GM12864 (cell line): Measurements from ENCODE around the gene HMGCL.
"Not testable (repeated sequence)": the region's sequence is repeated elsewhere in the genome, so short reads cannot be mapped to it uniquely, and the experiment has no call there.

Source experiments
- DNase-seq: peaks from one replicate; pipeline ENCODE4 v3.0.0-alpha.2; 2011; ENCODE audit warnings: low read depth
- H3K4me3 ChIP-seq: 2 replicates; pipeline ENCODE4 v1.5.1; 2011; ENCODE audit warnings: mild to moderate bottlenecking, low read depth, low read length, control low read depth
- TF ChIP-seq, protein P1 (sequence below): IDR thresholded peaks from 2 replicates; pipeline ENCODE4 v1.5.1; 2011; ENCODE audit warnings: low read depth, mild to moderate bottlenecking, moderate library complexity, low read length, control low read depth, inconsistent platforms; ENCODE audit errors: missing control alignments

The HMGCL gene

DNA sequence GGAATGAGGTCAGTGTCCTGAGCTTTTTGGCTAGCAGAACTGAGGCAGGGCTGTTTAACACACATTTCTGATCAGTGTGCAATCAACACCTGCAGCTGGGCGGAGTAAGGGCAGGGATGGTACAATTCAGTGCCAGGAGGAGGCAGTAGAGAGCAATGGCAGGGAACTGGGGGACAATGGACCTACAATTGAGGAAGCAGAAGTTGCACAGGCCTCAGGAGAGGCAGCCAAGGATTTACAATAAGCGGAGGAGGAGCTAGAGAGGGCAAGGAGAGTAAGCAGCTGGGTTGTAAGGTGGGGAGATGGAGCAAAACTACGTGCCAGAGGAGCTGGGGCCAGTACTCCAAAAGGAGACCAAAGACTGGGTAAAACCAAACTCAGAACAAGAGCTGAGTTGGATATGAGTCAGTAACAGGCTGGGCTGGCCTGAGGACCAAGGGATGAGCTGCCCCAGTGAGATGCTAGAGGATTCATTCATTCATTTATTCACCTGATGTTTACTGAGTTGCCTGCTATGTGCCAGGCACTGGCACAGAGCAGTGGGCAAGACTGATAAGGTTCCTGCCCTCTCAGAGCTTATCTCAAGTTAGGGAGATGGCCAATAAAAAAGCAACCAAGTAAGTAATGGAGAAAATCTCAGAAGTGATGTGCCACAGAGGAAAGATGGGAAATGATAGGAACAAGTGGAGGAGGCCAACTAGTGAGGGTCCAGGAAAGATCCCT, 14.2 kb downstream of the HMGCL start:
- TF ChIP-seq, protein P1, sequence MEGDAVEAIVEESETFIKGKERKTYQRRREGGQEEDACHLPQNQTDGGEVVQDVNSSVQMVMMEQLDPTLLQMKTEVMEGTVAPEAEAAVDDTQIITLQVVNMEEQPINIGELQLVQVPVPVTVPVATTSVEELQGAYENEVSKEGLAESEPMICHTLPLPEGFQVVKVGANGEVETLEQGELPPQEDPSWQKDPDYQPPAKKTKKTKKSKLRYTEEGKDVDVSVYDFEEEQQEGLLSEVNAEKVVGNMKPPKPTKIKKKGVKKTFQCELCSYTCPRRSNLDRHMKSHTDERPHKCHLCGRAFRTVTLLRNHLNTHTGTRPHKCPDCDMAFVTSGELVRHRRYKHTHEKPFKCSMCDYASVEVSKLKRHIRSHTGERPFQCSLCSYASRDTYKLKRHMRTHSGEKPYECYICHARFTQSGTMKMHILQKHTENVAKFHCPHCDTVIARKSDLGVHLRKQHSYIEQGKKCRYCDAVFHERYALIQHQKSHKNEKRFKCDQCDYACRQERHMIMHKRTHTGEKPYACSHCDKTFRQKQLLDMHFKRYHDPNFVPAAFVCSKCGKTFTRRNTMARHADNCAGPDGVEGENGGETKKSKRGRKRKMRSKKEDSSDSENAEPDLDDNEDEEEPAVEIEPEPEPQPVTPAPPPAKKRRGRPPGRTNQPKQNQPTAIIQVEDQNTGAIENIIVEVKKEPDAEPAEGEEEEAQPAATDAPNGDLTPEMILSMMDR, result peak; percentile 91
- H3K4me3 ChIP-seq, result no peak overlapping the region
- peak; percentile 62 for DNase-seq

DNA sequence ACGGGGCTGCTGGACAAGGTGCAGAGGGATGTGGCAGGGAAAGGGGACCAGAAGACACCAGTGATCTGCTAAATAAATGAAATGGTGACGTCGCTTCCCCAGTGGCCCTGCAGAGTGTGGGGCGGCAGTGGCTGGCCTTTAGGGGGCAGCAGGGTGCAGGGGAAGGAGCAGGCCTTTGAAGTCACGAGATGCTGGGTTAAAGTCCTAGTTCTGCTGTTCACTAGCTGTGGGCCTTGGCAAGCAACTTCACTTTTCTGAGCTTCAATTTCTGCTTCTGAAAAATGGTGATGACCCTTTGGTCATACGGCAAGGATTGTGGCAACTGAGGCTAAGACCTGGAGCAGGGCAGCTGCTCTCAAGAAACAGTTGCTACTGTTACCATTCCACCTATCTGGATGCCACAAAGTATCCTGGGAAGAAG, 15.5 kb downstream of the HMGCL start:
- TF ChIP-seq, protein P1, result peak; percentile 96
- H3K4me3 ChIP-seq, result no peak overlapping the region
- peak; percentile 61 for DNase-seq

DNA sequence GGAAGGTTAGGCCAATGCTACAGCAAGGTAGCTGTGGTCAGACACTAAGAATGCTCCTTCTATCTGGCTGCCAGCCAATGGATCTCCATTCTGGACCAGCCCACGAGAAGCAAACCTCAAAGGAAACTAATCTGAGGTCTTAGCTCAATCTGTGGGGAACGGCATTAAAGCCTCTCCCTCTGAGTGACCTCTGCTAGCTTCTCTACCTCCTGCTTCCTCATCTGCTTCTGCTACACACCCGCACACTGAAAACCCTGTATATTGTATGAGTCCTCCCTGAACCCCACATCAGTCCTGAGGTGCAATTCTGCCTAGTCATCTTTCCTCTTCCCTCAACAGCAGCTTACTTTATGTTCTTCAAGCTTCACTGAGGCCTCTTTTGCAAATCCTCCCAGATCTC, 17.8 kb downstream of the HMGCL start:
- DNase-seq, result no peak
- H3K4me3 ChIP-seq, result no peak overlapping the region
- TF ChIP-seq, protein P1, result no peak

DNA sequence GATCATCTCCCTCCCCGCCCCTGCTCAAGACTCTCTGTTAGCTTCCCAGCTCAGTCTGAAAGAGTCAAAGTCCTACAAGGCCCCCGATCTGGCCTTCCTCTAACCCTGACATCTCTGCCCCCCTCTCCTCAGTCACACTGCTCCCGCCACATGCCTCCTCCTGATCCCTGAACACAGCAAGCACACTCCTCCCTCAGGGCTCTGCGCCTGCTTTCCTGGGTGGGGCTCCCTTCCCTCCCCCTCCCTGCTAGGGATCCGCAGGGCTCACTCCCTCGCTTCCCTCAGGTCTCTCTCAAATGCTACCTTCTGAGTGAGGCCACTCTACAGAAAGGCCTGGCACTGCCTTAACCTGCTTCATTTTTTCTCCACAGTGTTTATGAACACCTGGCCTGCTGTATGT, 18.9 kb downstream of the HMGCL start:
- TF ChIP-seq, protein P1, result no peak
- H3K4me3 ChIP-seq, result no peak overlapping the region
- no peak for DNase-seq

DNA sequence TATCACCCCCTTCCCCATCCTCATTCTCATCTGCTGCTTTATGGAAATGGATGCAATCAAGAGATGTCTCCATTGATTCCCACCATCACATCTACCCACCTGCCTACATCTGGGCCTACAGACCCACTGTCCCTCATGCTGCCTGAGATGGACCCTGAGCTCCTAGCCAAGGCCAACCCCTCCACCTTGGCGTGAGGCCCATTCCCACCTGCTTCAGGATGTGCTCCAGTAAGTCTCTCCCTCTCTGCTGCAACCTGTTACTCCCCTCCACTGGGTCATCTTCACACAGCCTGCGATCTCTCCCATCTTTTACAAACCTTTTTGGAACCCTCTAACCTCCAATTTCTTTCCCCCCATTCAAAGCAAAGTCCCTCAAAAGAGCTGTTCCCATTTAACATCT, 20.2 kb downstream of the HMGCL start:
- TF ChIP-seq, protein P1, result no peak
- DNase-seq, result no peak
- no peak overlapping the region for H3K4me3 ChIP-seq

DNA sequence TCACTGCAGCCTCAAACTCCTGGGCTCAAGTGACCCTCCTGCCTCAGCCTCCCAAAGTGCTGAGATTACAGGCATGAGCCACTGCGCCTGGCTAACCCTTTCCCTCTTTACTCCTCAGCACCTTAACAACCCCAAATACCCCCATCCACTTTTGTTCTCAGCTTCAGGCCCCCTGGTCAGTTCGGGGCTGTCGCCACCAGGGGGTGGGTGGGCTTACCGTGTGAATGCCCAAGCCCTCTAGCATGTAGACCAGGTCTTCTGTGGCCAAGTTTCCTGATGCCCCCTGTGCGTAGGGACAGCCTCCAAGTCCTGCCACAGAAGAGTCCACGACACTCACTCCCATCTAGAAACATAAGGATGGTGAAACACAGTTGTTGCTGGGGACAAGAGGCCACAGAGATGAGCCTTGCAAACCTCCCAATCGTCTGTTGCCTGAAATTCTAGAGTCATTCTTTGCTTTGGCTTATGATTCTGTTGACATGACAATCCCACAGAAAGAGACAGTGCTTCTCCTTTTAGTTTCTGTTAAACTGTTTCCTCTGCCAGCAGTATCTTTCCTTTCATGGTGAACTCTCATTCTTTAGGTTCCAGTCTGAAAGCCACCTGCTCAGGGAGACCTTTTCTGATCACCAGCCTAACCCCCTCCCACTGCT, 20.9 kb downstream of the HMGCL start:
- no peak for DNase-seq
- TF ChIP-seq, protein P1, result peak; percentile 25
- H3K4me3 ChIP-seq, result no peak overlapping the region

DNA sequence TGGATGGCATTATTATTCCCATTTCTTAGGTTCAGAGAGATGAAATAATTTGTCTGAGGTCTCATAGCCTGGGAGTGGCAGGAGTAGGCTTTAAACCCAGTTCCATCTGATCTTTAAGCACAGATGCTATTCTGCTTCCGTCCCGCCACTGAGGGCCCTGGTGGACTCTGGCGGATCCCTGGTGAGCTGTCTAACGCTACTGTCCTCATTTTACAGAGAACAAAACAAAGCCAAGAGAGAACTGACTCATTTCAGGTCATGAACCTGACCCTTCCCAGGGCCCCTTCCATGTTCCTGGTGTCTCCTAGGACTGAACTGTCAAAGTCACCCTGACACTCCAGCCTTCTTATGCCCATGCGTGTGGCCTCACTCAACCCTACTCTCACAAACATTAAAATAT, 21.6 kb downstream of the HMGCL start:
- no peak overlapping the region for H3K4me3 ChIP-seq
- DNase-seq, result no peak
- TF ChIP-seq, protein P1, result no peak

DNA sequence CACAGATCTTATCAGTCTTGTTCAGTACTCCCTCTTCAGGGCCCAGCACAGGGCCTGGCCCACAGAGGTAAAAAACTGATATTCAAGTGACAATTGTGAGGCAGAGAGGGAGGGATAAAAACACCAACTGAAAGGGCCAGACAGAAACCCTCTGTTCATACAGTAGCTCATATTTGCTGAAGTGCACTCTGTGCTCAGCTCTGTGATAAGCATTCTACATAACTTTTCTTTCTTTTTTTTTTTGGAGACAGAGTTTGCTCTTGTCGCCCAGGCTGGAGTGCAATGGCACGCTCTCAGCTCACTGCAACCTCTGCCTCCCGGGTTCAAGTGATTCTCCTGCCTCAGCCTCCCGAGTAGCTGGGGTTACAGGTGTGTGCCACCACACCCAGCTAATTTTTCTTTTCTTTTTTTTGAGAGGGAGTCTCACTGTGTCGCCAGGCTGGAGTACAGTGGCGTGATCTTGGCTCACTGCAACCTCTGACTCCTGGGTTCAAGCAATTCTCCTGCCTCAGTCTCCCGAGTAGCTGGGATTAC, 22.4 kb downstream of the HMGCL start:
- not testable (repeated sequence) for H3K4me3 ChIP-seq, DNase-seq
